BE2C (cell line): ENCODE data around the gene POU5F1.
A peak's percentile ranks its signal among the peaks of the same experiment; 100 is the strongest.

Source experiments
- DNase-seq: peaks from one replicate; pipeline ENCODE4 v3.0.0-alpha.2; 2020
- H3K27me3 ChIP-seq: fragments of 250-450 bp; sonication (Bioruptor Pico); 2 replicates; pipeline ENCODE4 v1.5.1; 2020; ENCODE audit warnings: mild to moderate bottlenecking
- H3K36me3 ChIP-seq: fragments of 250-450 bp; sonication (Bioruptor Pico); 2 replicates; pipeline ENCODE4 v1.5.1; 2020; ENCODE audit warnings: mild to moderate bottlenecking
- H3K4me1 ChIP-seq: fragments of 250-450 bp; sonication (Bioruptor Pico); 2 replicates; pipeline ENCODE4 v1.5.1; 2020
- H3K4me3 ChIP-seq: 2 replicates; pipeline ENCODE4 v1.5.1; 2011; ENCODE audit warnings: low read depth, low read length
- H3K9me3 ChIP-seq: fragments of 250-450 bp; sonication (Bioruptor Pico); 2 replicates; pipeline ENCODE4 v1.5.1; 2020
- TF ChIP-seq, protein P1 (sequence below): IDR thresholded peaks from 2 replicates; pipeline ENCODE4 v1.5.1; 2012; ENCODE audit warnings: mild to moderate bottlenecking, low read depth, low read length

The POU5F1 gene

DNA sequence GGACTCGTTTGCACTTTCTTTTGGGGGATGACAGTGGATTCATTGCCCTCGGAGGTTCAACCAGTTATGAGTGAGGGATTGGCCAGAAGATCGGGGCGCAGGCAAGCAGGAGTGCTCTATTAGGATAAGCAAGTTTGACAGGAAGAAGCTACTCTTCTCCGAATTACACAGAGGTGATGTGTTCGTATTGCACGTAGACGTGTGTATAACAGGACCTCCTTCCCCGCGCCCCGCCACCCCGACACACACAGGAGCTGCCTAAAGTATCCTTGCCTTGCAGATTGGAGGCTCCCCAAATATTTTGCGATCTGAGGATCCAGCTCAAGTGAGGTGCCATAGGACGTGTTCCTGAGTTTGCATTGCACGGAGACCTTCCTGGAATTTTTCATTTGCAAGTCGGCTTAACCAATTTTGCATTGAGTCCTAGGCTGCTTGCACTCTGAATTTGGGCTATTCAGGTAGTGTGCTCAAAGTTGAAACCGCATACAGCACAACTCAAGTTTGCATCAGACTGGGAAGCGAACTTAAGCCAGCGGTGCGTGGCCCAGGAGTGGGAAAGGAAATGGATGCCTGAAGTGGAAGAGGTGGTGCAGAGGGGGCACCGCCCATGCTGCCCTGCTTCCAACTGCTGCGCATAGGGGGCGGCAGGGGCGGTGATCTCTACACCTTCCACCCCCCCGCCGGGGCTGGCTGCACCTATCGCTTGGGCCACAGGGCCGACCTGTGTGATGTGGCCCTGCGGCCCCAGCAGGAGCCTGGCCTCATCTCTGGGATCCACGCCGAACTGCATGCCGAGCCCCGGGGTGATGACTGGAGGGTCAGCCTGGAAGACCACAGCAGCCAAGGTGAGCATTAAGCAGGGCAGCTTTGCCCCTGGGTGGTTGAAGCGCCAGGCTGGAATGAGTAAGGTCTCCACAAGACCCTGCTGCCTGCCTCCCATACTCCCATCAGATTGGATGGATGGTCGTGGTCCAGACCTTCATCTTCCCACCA lies 11.3 kb downstream of the POU5F1 start:
- no peaks in the 10 kb centered on the region for H3K27me3 ChIP-seq
- DNase-seq = peak; percentile 33
- H3K4me3 ChIP-seq = peak overlapping the region; percentile 86
- peaks cover 2% of the 10 kb centered on the region; the same call in 1 of the 2 replicates for H3K4me1 ChIP-seq
- TF ChIP-seq, protein P1, sequence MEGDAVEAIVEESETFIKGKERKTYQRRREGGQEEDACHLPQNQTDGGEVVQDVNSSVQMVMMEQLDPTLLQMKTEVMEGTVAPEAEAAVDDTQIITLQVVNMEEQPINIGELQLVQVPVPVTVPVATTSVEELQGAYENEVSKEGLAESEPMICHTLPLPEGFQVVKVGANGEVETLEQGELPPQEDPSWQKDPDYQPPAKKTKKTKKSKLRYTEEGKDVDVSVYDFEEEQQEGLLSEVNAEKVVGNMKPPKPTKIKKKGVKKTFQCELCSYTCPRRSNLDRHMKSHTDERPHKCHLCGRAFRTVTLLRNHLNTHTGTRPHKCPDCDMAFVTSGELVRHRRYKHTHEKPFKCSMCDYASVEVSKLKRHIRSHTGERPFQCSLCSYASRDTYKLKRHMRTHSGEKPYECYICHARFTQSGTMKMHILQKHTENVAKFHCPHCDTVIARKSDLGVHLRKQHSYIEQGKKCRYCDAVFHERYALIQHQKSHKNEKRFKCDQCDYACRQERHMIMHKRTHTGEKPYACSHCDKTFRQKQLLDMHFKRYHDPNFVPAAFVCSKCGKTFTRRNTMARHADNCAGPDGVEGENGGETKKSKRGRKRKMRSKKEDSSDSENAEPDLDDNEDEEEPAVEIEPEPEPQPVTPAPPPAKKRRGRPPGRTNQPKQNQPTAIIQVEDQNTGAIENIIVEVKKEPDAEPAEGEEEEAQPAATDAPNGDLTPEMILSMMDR = peak; percentile 7; the same call in 1 of the 2 replicates
- peaks cover 6% of the 10 kb centered on the region for H3K36me3 ChIP-seq
- no peaks in the 10 kb centered on the region for H3K9me3 ChIP-seq

GRCh38 chr6:31158140-31158862 lies 12.2 kb downstream of the POU5F1 start, which contains the start of gene TCF19:
TCF19 (plus strand) TSS chr6:31158589; CDS start chr6:31159470, 881 bp downstream.
- TF ChIP-seq, protein P1 = no peak
- DNase-seq = peak; percentile 98
- H3K36me3 ChIP-seq = peaks cover 6% of the 10 kb centered on the region
- no peaks in the 10 kb centered on the region for H3K27me3 ChIP-seq
- peak within 1 kb of the TSS; percentile 86 for H3K4me3 ChIP-seq
- H3K9me3 ChIP-seq = no peaks in the 10 kb centered on the region
- H3K4me1 ChIP-seq = peaks cover 2% of the 10 kb centered on the region; the same call in 1 of the 2 replicates

GRCh38 chr6:31157513-31158139 lies 12.9 kb downstream of the POU5F1 start, which contains the start of gene CCHCR1:
CCHCR1 (minus strand) TSS chr6:31157802; CDS start chr6:31157600, 202 bp downstream.
- Histone ChIP-seq H3K9me3 (no peaks in the 10 kb centered on the region), H3K4me3 (peak within 1 kb of the TSS; percentile 86), H3K27me3 (no peaks in the 10 kb centered on the region), H3K4me1 (peaks cover 2% of the 10 kb centered on the region; the same call in 1 of the 2 replicates), H3K36me3 (peaks cover 6% of the 10 kb centered on the region)
- TF ChIP-seq, protein P1 = no peak
- no peak for DNase-seq

GRCh38 chr6:31156641-31157040 lies 13.8 kb downstream of the POU5F1 start:
- no peak overlapping the region for H3K4me3 ChIP-seq
- no peaks in the 10 kb centered on the region for H3K36me3 ChIP-seq
- no peaks in the 10 kb centered on the region for H3K27me3 ChIP-seq
- no peaks in the 10 kb centered on the region for H3K9me3 ChIP-seq
- peaks cover 2% of the 10 kb centered on the region; the same call in 1 of the 2 replicates for H3K4me1 ChIP-seq
- TF ChIP-seq, protein P1 = no peak
- DNase-seq = no peak

DNA sequence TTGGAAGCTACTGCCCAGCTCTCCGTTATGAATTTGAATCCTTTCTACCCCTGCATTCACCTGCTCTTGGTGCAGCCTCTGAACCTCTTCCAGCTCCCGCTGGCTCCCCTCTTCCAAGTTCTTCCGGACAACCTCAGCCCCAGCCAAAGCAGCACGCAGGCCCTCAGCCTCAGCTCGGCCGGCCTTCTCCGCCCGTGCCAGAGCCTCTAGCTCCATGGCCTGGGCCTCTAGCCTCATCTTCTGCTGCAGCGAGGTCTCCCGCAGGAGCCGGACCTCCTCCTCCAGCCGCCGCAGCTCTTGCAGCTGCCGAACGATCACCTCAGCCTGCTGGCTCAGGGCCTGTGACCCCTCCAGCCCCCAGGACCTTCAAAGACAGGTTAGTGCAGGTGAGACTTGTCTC lies 16.0 kb downstream of the POU5F1 start:
- no peak for DNase-seq
- Histone ChIP-seq H3K36me3 (no peaks in the 10 kb centered on the region), H3K9me3 (no peaks in the 10 kb centered on the region), H3K4me1 (peaks cover 2% of the 10 kb centered on the region; the same call in 1 of the 2 replicates), H3K27me3 (no peaks in the 10 kb centered on the region), H3K4me3 (no peak overlapping the region)
- TF ChIP-seq, protein P1 = no peak
